Measurements from ENCODE around the gene C1orf167. TPM values are rescaled to one million over a fixed set of nuclear protein-coding genes. Genes with fewer than 3 reads are reported as not detected.
"Not testable (repeated sequence)": the region's sequence is repeated elsewhere in the genome, so short reads cannot be mapped to it uniquely, and the experiment has no call there.

Gene C1orf167
- total and polyA plus RNA-seq, 10 donors = 0.74 to 4.8 (median 0.88) TPM; not detected in 1

- WGBS, 5 donors = 25 to 39% (median 29%) methylated on average over 6 of the region's 6 CpGs
- peak overlapping the region; percentile 36 to 97 (median 74) for H3K4me3 ChIP-seq
- H3K4me1 ChIP-seq = peaks cover 47 to 93% (median 76%) of the 10 kb centered on the region in 6 donors
- intact Hi-C loops (cut with DNase I; ENCODE audit: low total_unique reads) = loop anchor here (5.0 kb wide), 1 partner anchor 70 kb away; no protein-coding TSS in a partner anchor
- no peaks in the 10 kb centered on the region for H3K27me3 ChIP-seq (replicated peaks in 1 of 7)
- H3K36me3 ChIP-seq = peaks cover 0 to 48% (median 36%) of the 10 kb centered on the region in 6 donors
- H3K27ac ChIP-seq = peak overlapping the region; percentile 30 to 98 (median 97)
- no peak for TF ChIP-seq POLR2A (IDR thresholded peaks at IDR 0.05)
- peak in 1 of 3 donors; percentile 40 for TF ChIP-seq POLR2AphosphoS5 (IDR thresholded peaks at IDR 0.05)
- peak; percentile 81 for DNase-seq
- H3K9me3 ChIP-seq = no peaks in the 10 kb centered on the region
Observed at GRCh38 chr1:11802616-11802972, 40.6 kb downstream of the C1orf167 start.

DNA sequence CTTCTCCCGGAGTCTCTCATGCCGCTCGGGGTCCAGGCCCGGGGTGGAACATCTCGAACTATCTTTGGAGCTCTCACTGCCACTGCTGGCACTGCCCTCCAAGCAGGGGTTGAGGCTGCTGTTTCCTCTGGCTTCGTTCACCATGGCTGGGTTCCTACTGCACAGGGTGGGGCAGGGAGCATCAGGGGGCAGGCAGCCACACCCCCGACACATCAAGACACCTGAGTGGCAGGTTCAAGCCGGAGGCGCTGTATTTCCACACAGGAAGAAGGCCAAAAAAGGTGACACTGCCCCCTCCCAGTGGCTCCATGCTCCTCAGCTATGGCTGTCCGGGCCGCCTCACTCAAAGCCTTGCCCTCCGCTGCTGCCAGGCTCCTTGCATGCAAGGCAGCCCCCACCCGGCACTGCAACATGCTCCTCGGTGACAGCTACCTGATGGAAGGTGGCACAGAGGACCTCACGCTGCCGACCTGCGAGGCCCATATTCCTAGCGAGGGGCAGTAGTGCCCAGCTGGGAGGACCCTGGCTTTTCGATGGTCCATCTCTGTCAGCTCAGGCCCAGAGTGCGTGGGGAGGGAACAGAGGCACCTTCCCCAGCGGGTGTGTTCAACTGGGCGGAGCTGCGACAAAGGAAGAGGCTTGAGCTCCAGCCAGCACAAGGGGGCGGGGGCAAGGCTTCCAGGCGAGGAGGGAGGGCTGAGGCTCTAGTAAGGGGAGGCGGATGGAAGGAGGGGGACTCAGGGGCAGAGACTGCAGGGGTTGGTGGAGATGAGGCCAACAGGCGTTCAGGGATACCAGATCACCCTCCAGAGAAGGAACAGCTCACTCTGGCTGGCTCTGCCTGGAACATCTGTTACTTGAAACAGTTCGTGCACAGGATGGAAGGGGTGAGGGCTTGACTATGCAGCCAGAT lies 41.2 kb downstream of the C1orf167 start:
- intact Hi-C loops (cut with DNase I; ENCODE audit: low total_unique reads) = loop anchor here (5.0 kb wide), 1 partner anchor 71 kb away; no protein-coding TSS in a partner anchor
- H3K4me1 ChIP-seq = peaks cover 49 to 93% (median 76%) of the 10 kb centered on the region in 6 donors

DNA sequence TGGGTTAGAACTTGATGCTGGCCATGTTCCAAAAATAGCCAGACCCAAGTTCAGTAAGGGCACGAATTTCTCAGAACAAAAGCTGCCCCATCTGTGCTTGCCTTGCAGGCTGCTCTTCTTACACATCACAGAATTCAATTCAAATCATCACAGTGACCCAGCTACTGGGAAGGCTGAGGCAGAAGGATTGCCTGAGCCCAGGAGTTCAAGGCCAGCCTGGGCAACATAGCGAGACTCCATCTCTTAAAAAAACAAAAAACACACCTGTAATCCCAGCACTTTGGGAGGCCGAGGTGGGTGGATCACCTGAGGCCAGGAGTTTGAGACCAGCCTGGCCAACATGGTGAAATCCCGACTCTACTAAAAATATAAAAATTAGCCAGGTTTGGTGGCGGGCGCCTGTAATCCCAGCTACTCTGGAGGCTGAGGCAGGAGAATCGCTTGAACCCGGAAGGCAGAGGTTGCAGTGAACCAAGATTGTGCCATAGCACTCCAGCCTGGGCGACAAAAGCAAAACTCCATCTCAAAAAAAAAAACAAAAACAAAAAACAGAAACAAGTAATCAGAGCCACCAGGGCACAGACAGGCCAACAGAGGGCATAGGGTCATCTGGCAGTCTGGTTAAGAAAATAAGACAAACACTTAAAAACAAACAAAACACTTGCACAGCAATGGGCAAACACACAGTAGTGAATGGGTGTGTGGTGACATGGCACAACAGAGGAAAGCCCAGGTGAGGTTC lies 42.1 kb downstream of the C1orf167 start:
- peak overlapping the region in 7 of 8 donors; percentile 74 to 97 (median 84) for H3K4me3 ChIP-seq
- peaks cover 0 to 42% (median 30%) of the 10 kb centered on the region in 6 donors for H3K36me3 ChIP-seq
- WGBS, 5 donors = 61 to 75% (median 72%) methylated on average over 9 of the region's 9 CpGs
- not testable (repeated sequence) for H3K27me3 ChIP-seq (replicated peaks in 1 of 7); H3K9me3 ChIP-seq; DNase-seq
- H3K27ac ChIP-seq = peak overlapping the region; percentile 86 to 98 (median 97)
- H3K4me1 ChIP-seq = peaks cover 51 to 93% (median 77%) of the 10 kb centered on the region in 6 donors
- intact Hi-C loops (cut with DNase I; ENCODE audit: low total_unique reads) = loop anchor here (5.0 kb wide), 1 partner anchor 72 kb away; no protein-coding TSS in a partner anchor

More for the DNA sequence above, 41.2 kb downstream of the C1orf167 start:
- Histone ChIP-seq H3K9me3 (no peaks in the 10 kb centered on the region), H3K36me3 (peaks cover 0 to 46% (median 36%) of the 10 kb centered on the region in 6 donors), H3K4me3 (peak overlapping the region; percentile 36 to 97 (median 74)), H3K27me3 (replicated peaks in 1 of 7) (no peaks in the 10 kb centered on the region), H3K27ac (peak overlapping the region; percentile 30 to 98 (median 97))
- DNase-seq = peak; percentile 97
- peak in 3 of 11 experiments; percentile 12 to 24 (median 16) for TF ChIP-seq CTCF (IDR thresholded peaks at IDR 0.05 in 8 of 11, conservative IDR thresholded peaks at IDR 0.05 in 3 of 11)
- TF ChIP-seq POLR2A (IDR thresholded peaks at IDR 0.05) = peak in 1 of 3 donors; percentile 40
- TF ChIP-seq POLR2AphosphoS5 (IDR thresholded peaks at IDR 0.05) = peak; percentile 91 to 94 (median 93)
- WGBS, 5 donors = 5 to 14% (median 7%) methylated on average over 17 to 28 of the region's 28 CpGs

DNA sequence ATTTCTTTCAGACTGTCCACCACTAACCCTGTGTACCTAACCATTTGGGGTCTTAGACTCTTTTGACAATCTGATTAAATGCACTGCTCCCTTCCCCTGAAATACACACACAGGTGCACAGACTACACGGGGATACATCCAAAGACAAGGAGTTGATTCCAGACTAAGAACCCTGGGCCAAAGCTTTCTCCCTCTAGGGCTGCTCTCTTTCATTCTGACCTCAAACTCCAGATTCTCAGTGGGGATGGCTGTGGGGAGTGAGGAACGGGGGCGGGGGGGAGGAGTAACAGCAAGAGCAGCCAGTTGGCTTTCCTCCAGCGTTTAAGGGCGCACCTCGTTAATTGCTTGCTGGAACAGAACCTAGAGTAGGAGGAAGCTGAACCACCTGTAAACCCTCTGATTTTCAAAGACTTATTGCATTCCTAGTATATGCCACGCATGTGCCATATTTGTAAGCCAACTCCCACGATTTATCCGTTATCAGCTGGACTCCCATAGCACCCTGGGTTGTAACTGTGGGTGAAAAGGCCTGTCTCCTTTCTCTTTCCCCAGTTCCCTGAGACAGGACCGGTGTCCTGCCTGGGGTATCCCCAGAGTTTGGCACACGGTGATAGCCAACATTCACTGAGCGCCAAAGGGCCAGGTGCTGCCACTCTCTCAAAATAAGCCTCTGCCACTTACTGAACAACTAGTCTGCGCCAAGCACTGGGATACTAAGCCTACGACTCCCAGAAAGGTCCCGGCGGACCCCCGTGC lies 42.9 kb downstream of the C1orf167 start:
- no peak for TF ChIP-seq POLR2AphosphoS5 (IDR thresholded peaks at IDR 0.05)
- TF ChIP-seq POLR2A (IDR thresholded peaks at IDR 0.05) = no peak
- no peak for TF ChIP-seq CTCF (IDR thresholded peaks at IDR 0.05 in 8 of 11, conservative IDR thresholded peaks at IDR 0.05 in 3 of 11)
- peak overlapping the region; percentile 65 to 97 (median 82) for H3K4me3 ChIP-seq
- H3K4me1 ChIP-seq = peaks cover 51 to 91% (median 81%) of the 10 kb centered on the region in 6 donors
- DNase-seq = no peak
- peaks cover 0 to 42% (median 28%) of the 10 kb centered on the region in 6 donors for H3K36me3 ChIP-seq
- H3K27ac ChIP-seq = peak overlapping the region; percentile 86 to 98 (median 97)
- H3K27me3 ChIP-seq (replicated peaks in 1 of 7) = no peaks in the 10 kb centered on the region
- intact Hi-C loops (cut with DNase I; ENCODE audit: low total_unique reads) = loop anchor here (5.0 kb wide), 1 partner anchor 73 kb away; no protein-coding TSS in a partner anchor
- WGBS, 5 donors = 6 to 10% (median 9%) methylated on average over 12 to 17 of the region's 17 CpGs
- H3K9me3 ChIP-seq = no peaks in the 10 kb centered on the region
